Measurements from ENCODE around the gene NPDC1. TPM values are rescaled to one million over a fixed set of nuclear protein-coding genes. Genes with fewer than 3 reads are reported as not detected.

NPDC1 gene, protein sequence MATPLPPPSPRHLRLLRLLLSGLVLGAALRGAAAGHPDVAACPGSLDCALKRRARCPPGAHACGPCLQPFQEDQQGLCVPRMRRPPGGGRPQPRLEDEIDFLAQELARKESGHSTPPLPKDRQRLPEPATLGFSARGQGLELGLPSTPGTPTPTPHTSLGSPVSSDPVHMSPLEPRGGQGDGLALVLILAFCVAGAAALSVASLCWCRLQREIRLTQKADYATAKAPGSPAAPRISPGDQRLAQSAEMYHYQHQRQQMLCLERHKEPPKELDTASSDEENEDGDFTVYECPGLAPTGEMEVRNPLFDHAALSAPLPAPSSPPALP
- 2.5 TPM for total RNA-seq

DNA sequence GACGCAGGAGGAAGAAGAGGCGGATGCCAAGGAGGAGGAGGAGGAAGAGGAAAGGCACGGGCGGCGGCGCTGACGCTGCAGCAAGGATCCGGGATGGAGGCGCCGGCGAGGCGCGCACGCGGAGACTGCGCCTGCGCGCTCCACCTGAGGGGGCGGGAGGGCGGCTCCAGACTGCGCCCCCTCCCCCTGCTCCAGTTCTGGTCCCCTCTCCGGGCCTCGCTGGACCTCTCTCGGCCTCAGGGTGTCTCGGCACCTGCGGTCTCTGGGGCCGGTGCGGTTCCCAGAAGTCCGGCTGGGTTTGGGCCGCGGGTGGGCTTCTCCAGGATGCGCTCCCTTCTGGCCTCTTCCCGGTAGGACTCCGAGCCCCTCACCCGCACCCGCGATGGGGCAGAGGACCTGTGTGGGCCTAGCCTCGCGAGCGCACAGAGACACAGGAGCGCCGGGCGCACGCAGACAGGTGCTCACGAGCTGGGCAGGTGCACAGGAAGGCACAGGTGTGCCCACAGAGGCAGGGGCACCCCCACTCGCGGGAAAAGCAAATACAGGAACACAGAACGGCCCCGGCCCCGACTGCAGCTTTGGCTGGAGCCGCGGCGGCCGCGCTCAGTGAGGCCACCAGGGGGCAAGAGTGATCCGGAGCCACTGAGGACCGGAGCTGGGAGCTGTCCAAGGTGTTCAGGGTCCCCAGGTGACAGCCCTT, at the start of gene NPDC1:
Gene NPDC1 (minus strand): TSS at position 90 of the 700 bp plus-strand sequence. CDS start 188 bp downstream, outside the sequence.
- H3K4me3 ChIP-seq (ENCODE audit: low read length) = peak within 1 kb of the TSS; percentile 22
- peaks cover 56% of the 10 kb centered on the region for H3K27me3 ChIP-seq (ENCODE audit: insufficient read depth, low read length)
- H3K4me1 ChIP-seq (ENCODE audit: insufficient read depth, low read length) = peaks cover 31% of the 10 kb centered on the region
- H3K9me3 ChIP-seq (ENCODE audit: low read depth, low read length) = no peaks in the 10 kb centered on the region

DNA sequence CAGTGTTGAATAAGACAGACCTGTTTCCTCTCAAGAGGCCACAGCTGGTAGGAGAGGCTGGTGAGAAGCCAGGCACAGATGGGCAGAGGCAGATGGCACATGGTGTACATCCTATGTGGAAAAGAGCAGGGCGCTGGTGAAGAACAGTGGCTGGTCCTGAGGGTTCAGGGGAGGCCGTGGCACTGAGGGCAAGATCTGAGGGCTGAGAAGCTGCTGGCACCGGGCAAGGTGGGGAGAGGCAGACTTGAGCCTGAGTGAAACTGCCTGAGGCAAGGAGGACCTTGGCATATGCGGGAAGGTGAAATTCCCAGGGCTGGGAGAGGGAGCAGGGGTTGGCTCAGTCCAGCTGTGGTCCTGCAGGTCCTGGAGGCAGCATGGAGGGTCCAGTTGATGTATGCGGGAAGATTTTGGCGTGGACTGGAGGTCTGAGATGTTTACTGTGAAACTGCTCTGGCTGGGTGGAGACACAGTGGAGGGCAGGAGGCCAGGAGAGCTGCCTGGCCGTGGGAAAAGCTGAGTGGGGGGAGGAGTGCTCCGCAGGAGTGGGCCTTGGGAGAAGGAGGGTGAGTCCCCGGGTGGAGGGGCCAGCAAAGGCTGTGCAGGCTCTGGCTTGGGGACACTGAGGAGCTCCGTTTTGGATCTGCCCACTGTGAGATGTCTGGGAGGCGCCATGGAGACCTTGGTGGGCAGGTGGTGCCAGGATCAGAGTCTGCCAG, 43.4 kb upstream of the NPDC1 start:
- Histone ChIP-seq H3K9me3 (ENCODE audit: low read depth, low read length) (no peaks in the 10 kb centered on the region), H3K4me3 (ENCODE audit: low read length) (no peak overlapping the region), H3K27me3 (ENCODE audit: insufficient read depth, low read length) (no peaks in the 10 kb centered on the region), H3K4me1 (ENCODE audit: insufficient read depth, low read length) (peaks cover 29% of the 10 kb centered on the region)

- Histone ChIP-seq H3K4me3 (ENCODE audit: low read length) (no peak overlapping the region), H3K9me3 (ENCODE audit: low read depth, low read length) (no peaks in the 10 kb centered on the region), H3K4me1 (ENCODE audit: insufficient read depth, low read length) (peaks cover 29% of the 10 kb centered on the region), H3K27me3 (ENCODE audit: insufficient read depth, low read length) (no peaks in the 10 kb centered on the region)
Observed at GRCh38 chr9:137088121-137088520, 42.1 kb upstream of the NPDC1 start.

- Histone ChIP-seq H3K4me3 (ENCODE audit: low read length) (peak overlapping the region; percentile 67), H3K4me1 (ENCODE audit: insufficient read depth, low read length) (peaks cover 29% of the 10 kb centered on the region), H3K9me3 (ENCODE audit: low read depth, low read length) (no peaks in the 10 kb centered on the region), H3K27me3 (ENCODE audit: insufficient read depth, low read length) (no peaks in the 10 kb centered on the region)
Observed at GRCh38 chr9:137087409-137087925, 41.5 kb upstream of the NPDC1 start.

GRCh38 chr9:137086531-137087408, 40.8 kb upstream of the NPDC1 start, which contains the start of gene MAN1B1:
MAN1B1 (plus strand) TSS chr9:137086985; CDS start chr9:137087000, 15 bp downstream.
- no peaks in the 10 kb centered on the region for H3K9me3 ChIP-seq (ENCODE audit: low read depth, low read length)
- H3K27me3 ChIP-seq (ENCODE audit: insufficient read depth, low read length) = no peaks in the 10 kb centered on the region
- H3K4me1 ChIP-seq (ENCODE audit: insufficient read depth, low read length) = peaks cover 29% of the 10 kb centered on the region
- H3K4me3 ChIP-seq (ENCODE audit: low read length) = peak within 1 kb of the TSS; percentile 67

- Histone ChIP-seq H3K4me3 (ENCODE audit: low read length) (peak overlapping the region; percentile 67), H3K4me1 (ENCODE audit: insufficient read depth, low read length) (peaks cover 29% of the 10 kb centered on the region), H3K9me3 (ENCODE audit: low read depth, low read length) (no peaks in the 10 kb centered on the region), H3K27me3 (ENCODE audit: insufficient read depth, low read length) (no peaks in the 10 kb centered on the region)
Observed at GRCh38 chr9:137085920-137086530, 40.0 kb upstream of the NPDC1 start.

- no peaks in the 10 kb centered on the region for H3K9me3 ChIP-seq (ENCODE audit: low read depth, low read length)
- peaks cover 29% of the 10 kb centered on the region for H3K4me1 ChIP-seq (ENCODE audit: insufficient read depth, low read length)
- H3K27me3 ChIP-seq (ENCODE audit: insufficient read depth, low read length) = no peaks in the 10 kb centered on the region
- no peak overlapping the region for H3K4me3 ChIP-seq (ENCODE audit: low read length)
Observed at GRCh38 chr9:137084526-137084925, 38.5 kb upstream of the NPDC1 start.

DNA sequence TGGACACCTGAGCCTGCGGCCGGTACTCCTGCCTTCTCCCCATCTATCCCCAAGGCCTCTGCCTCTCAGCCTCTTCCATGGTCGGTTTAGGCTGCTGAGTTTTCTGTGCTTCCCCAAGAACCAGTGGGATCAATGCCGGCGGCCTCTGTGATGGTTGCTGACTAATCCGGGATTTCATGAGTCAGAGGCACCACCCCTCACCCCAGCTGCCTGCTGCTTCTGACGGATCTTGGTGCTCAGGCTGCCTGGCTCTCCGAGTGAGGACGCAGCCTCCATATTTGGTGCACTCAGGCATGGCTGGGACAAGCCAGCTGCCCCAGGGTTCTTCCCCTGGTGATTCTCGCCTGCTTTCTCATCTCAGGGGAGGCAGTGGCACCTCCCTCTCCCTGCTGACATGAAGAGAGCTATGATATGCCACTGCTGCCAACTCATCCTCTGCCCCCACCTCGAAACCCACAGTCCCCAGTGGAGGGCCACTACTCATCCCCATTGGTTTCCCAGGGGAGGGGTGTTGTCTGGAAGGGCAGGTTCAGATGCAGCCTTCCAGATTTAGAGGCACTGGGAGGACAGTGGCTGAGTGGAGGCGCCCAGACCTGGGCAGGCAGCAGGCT, 37.5 kb upstream of the NPDC1 start:
- H3K4me1 ChIP-seq (ENCODE audit: insufficient read depth, low read length) = peaks cover 33% of the 10 kb centered on the region
- H3K4me3 ChIP-seq (ENCODE audit: low read length) = no peak overlapping the region
- H3K27me3 ChIP-seq (ENCODE audit: insufficient read depth, low read length) = no peaks in the 10 kb centered on the region
- H3K9me3 ChIP-seq (ENCODE audit: low read depth, low read length) = no peaks in the 10 kb centered on the region

DNA sequence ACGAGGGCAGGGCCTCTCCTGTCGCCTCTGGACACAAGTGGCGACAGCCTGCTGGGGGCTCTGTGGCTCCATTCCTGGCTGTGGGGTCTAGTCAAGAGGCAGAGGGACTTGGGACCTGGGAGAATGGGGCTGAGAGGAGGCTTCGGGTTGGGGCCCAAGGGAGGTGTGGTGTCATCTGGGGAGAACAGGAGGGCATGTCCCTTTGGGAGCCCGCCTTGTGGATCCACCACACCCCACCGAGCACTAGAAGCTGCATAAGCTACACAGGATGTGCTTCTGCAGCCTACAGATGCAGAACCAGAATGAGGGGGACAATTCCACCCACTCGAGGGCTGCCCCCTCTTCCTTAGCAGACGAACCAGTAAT, 36.9 kb upstream of the NPDC1 start:
- H3K4me3 ChIP-seq (ENCODE audit: low read length) = no peak overlapping the region
- H3K4me1 ChIP-seq (ENCODE audit: insufficient read depth, low read length) = peaks cover 32% of the 10 kb centered on the region
- no peaks in the 10 kb centered on the region for H3K27me3 ChIP-seq (ENCODE audit: insufficient read depth, low read length)
- no peaks in the 10 kb centered on the region for H3K9me3 ChIP-seq (ENCODE audit: low read depth, low read length)

DNA sequence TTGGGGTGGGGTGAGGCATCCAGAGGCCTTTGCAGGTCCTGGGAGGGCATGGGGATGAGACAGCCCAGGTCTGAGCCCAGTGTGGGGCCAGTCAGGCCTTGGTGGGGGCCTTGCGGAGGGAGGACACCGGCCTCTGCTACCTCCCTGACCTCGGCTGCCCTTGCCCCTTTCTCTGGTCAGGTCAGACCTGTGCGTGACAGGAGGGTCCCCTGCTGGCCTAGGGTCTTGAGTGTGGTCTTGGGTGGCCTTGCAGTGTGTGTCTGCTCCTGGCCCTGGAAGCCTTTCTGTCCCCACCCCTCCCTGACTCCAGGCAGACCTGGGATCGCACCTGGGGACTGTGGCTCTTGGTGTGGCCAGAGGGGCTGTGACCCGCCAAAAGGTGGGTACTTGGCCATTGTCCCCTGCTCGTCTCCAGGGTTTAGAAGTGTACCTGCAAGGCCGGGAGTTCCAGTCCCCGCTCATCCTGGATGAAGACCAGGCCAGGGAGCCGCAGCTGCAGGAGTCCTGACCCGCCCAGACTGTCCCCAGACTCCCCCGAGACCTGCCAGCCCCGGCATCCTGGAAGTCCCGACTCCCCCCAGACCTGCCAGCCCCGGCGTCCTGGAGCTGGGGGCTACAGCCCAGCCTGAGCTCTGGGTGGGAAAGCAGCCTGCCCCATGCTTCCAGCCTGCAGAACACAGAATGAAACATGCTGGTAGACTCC, 36.4 kb upstream of the NPDC1 start:
- H3K4me1 ChIP-seq (ENCODE audit: insufficient read depth, low read length) = peaks cover 27% of the 10 kb centered on the region
- H3K9me3 ChIP-seq (ENCODE audit: low read depth, low read length) = no peaks in the 10 kb centered on the region
- H3K4me3 ChIP-seq (ENCODE audit: low read length) = no peak overlapping the region

GRCh38 chr9:137080260-137081122, 34.5 kb upstream of the NPDC1 start:
- Histone ChIP-seq H3K4me1 (ENCODE audit: insufficient read depth, low read length) (peaks cover 30% of the 10 kb centered on the region), H3K27me3 (ENCODE audit: insufficient read depth, low read length) (no peaks in the 10 kb centered on the region), H3K4me3 (ENCODE audit: low read length) (no peak overlapping the region), H3K9me3 (ENCODE audit: low read depth, low read length) (no peaks in the 10 kb centered on the region)

More for the DNA sequence above, 36.4 kb upstream of the NPDC1 start:
- no peaks in the 10 kb centered on the region for H3K27me3 ChIP-seq (ENCODE audit: insufficient read depth, low read length)

- Histone ChIP-seq H3K9me3 (ENCODE audit: low read depth, low read length) (no peaks in the 10 kb centered on the region), H3K27me3 (ENCODE audit: insufficient read depth, low read length) (no peaks in the 10 kb centered on the region), H3K4me3 (ENCODE audit: low read length) (no peak overlapping the region), H3K4me1 (ENCODE audit: insufficient read depth, low read length) (peaks cover 34% of the 10 kb centered on the region)
Observed at GRCh38 chr9:137079401-137079787, 33.4 kb upstream of the NPDC1 start.
